ENCODE results near the gene RPN2. TPM values are rescaled to one million over a fixed set of nuclear protein-coding genes. Genes with fewer than 3 reads are reported as not detected.

RPN2 gene
- total RNA-seq, 1 experiment from 2014 or later: 273 TPM

GRCh38 chr20:37266940-37267666, 88.0 kb downstream of the RPN2 start:
- no peak for DNase-seq (ENCODE audit: low read depth)

DNA sequence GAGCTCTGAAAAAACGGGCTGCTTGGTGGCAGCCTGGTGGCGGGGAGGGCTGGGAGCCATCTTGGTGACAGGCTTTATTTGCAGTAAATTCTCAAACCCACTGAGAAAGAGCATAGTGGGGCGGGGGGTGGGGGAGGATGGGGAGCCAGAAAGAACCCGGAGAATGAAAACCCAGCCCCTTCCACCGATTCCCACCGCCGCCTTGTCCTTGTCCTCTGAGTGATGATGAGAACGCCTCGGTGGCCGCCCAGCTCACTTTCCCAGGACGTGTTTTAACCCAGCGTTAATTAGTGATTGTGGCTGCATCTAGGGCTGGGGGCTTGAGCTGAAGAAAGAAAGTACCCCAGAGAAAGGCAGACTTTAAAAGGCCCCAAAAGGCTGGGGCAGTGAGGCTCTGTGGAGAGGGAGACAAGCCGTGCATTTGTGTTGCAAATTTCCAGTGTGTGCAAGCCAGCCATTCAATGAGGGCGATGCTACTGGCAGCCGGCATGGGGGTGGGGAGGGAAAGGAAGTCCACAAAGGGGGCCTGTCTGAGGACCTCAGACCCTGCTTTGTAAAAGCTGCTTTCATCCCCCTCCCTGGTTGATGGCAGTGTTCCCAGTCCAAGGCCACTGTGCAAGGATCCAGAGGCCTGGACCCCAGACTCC, 88.7 kb downstream of the RPN2 start:
- DNase-seq (ENCODE audit: low read depth): no peak

GRCh38 chr20:37270576-37271420, 91.7 kb downstream of the RPN2 start:
- DNase-seq (ENCODE audit: low read depth): no peak

GRCh38 chr20:37271421-37271768, 92.3 kb downstream of the RPN2 start:
- no peak for DNase-seq (ENCODE audit: low read depth)

GRCh38 chr20:37273988-37274387, 94.9 kb downstream of the RPN2 start:
- DNase-seq (ENCODE audit: low read depth): no peak

- DNase-seq (ENCODE audit: low read depth): no peak
Observed at GRCh38 chr20:37274851-37275524, 95.9 kb downstream of the RPN2 start.

GRCh38 chr20:37276494-37277252, 97.5 kb downstream of the RPN2 start:
- DNase-seq (ENCODE audit: low read depth): peak; percentile 79

DNA sequence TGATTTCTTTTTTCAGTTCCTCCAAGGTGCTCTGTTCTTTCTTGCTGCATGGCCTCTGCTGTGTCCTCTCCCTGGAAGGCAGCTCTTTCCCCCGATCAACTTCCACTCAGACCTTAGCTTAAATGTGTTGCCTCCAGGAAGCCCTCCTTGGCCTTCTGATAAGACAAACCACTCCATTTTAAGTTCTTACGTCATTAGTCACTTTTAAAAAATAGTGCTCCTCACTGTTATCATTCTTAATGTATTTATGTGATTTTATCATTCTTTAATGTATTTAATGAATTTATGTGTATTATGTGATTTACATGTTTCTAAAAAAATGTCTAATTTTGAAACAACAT, 98.1 kb downstream of the RPN2 start:
- no peak for DNase-seq (ENCODE audit: low read depth)

GRCh38 chr20:37278966-37279590, 99.9 kb downstream of the RPN2 start:
- DNase-seq (ENCODE audit: low read depth): no peak

GRCh38 chr20:37279820-37280219, 100.7 kb downstream of the RPN2 start:
- DNase-seq (ENCODE audit: low read depth): peak; percentile 20

DNA sequence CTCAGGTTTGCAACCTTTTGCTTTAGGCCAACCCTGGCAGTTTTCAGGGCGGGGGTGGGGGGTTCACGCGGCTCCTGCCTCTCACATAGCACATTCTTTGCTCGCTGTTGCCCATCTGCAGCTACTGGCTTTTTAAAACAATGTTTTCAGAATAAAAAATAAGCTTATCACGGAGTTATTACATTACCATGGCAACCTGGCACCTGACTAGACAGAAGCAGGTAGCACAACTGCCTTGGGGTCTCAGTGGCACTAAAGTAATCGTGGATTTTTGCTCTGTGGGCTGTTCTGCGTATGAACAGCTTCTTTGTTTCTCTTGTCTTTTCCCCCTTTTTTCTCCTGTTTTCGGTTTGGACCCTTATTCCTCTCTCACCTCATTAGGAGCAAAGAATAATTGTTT, 101.3 kb downstream of the RPN2 start:
- no peak for DNase-seq (ENCODE audit: low read depth)

DNA sequence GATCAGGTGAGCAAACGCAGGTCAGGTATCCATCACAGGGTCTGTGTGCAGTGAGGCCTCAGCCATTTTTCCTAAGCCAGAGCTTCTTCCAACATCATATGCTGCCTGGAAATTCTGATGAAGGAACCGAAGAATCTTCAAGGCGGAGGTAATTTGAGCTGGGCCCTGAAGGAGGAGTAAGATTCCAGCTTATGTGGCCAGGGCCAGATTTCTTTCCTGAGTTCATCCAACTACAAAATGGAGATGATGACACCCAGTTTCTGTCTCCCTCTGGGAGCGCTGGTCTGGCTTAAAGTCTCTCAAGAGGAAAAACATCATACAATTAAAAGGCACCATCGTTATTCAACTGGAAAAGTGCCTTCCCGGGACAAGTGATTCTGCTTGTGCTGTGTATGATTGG, 103.4 kb downstream of the RPN2 start:
- DNase-seq (ENCODE audit: low read depth): peak; percentile 43

GRCh38 chr20:37283530-37284195, 104.5 kb downstream of the RPN2 start:
- no peak for DNase-seq (ENCODE audit: low read depth)

GRCh38 chr20:37284691-37285161, 105.6 kb downstream of the RPN2 start:
- DNase-seq (ENCODE audit: low read depth): no peak

DNA sequence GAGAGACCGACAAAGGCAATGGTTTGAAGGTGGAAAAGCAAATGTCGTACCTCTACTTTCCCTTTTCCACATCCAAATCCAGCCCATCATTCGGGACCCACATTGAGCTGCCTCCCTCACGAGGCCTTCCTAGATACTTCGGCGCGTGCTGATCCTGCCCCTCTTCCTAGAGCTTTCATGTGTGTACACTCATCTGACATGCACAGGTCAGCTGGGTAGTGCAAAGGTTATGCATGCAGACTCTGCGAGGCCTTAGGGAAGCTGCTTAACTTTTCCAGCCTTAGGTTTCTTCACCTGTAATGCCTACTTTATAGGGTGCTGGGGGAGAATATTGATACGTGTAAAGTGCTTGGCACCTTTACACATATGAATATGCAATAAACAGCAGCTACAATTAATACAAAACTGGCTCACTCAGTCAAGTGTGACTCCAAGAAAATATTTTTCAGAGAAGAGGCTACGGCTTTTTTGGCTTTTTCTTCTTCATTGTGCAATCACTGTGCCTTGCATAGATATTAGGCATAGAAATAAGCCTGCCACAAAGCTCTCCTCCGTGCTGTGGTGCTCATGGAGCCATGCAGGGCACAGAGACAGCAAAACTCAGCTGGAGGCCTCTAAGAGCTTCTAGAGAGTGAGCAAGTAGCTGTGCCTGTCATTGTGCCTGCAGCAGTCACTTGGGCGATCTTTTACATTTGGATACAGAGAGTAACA, 106.7 kb downstream of the RPN2 start:
- no peak for DNase-seq (ENCODE audit: low read depth)

DNA sequence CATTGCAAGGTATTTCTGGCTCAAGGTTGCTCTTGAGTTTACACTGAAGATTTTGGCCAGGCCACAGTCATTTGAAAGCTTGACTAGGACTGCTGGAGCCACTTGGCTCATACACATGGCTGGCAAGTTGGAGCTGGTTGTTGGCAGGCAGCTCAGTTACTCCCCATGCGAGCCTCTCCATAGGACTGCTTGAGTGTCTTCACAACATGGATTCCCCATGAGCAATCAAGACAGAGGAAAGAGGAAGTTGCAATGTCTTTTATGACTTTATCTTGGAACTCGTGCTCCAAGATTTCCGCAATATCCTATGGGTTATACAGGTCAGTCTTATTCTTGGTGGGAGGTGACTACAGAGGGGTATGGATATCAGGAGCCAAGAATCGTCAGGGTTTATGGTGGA, 109.0 kb downstream of the RPN2 start:
- no peak for DNase-seq (ENCODE audit: low read depth)

DNA sequence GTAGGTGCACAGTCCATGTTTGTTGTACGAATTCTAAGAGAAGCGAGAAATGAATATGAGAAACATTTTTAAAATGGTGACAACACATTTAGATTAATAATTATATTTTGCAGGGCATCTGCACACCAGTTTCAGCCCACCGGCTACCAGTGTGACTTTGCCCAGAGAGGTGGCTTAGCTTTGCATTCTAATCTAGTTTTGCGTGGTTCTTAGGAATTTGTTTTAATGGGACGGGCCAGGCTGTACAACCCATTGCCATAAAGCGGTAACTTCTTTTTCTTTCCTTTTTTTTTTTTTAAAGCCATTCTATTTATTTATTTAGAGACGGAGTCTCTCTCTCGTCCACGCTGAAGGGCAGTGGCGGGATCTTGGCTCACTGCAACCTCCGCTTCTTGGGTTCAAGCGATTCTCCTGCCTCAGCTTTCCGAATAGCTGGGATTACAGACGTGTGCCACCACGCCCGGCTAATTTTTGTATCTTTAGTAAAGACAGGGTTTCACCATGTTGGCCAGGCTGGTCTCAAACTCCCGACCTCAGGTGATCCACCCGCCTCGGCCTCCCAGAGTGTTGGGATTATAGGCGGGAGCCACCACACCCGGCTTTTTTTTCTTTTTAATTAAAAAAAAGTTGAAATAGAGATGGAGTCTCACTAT, 111.2 kb downstream of the RPN2 start:
- no peak for DNase-seq (ENCODE audit: low read depth)
